GM15510 (cell line): Measurements from ENCODE around the gene HCCS.

ENCODE experiments used
- POLR2A ChIP-seq: IDR thresholded peaks from 3 replicates; pipeline ENCODE4 v1.6.1; 2011; ENCODE audit warnings: borderline replicate concordance; ENCODE audit not compliant: insufficient read length; ENCODE audit errors: extremely low read depth

HCCS gene

DNA sequence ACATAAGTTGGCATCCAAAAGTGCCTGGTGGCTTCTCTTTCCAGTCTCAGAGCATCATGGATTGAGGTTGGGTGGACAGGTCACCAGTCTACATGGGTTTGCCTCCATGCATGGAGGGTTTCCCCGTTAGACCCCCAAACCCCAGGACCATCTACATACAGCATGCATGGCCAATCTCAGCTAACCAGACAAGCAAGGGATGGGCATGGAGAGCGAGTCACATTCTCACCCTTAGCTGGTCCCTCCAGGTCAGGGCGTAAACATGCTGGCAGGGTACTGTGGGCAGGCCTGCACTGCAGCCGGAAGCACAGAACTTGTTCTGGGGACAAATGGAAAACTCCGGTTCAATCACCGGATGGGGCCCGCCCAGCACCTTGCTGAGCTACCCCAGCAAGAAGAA is 37.3 kb downstream of the HCCS start:
- no peak for TF ChIP-seq POLR2A

DNA sequence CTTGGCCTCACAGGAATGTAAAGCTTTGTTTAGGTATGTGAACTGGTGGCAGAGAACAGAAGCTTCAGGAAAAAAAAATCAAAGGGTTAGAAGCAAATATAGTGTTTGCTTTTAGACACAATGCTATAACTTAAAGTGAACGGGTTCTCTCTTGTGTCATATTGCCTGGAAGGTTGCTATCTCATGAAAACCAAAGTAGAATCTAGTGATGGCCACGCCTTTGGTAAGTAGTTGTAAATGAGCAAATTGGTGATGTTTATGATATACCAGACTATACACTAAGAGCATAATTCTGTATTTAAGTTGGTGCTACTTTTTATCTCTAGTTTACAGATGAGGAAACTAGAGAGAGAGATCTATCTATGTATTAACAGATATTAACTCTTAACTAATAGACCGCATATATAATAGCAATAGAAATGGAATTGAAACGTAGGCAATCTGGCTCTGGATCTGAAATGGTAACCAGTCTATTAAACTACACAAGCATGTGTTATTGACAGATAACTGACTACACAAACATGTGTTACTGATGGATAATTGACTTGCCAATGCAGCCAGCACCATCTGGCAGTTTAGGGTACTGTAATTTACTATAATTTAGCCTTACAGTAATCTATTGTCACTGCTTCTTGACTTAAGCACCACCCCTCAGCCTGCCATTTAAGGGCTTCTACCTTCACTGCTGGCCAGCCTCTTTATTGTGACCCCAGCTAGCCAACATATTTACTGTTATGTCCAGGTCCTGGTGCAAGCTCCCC is 40.8 kb downstream of the HCCS start:
- TF ChIP-seq POLR2A, result no peak

DNA sequence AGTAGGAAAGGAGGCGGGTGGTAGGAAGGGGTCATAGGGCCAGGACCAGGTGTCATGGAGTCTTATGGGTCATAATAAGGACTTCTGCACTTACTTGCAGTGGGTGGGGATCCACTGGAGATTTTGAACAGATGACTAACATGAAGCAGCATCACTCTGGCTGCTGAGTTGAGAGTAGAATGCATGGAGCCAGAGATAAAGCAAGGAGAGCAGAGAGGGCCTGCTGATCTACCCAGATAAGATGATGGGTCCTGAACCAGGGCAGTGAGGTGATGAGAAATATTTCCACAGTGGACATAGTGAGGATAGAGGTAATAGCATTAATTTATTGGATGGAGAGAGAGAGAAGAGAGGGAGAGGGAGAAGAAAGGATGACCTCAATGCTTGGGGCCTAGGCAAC is 48.0 kb downstream of the HCCS start:
- TF ChIP-seq POLR2A, result no peak

DNA sequence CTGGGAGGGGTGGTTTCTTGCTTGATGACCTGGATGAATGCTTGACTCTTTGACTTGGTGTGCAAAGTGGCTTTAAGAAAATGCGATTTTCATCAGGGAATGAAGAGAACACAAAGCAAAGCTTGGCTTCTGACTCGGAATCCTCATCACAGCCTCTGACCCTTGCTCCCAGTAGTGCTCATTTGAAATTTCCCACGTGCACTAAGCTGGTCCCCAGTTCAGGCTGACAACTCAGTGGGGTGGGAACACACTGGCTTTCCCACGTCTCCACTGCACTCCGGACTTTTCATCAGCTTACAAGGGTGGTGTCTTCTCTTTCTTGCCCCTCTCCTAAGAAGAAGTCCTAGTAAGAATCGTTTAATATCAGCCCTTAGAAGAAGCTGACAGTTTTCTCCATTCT is 53.3 kb downstream of the HCCS start:
- TF ChIP-seq POLR2A, result no peak

DNA sequence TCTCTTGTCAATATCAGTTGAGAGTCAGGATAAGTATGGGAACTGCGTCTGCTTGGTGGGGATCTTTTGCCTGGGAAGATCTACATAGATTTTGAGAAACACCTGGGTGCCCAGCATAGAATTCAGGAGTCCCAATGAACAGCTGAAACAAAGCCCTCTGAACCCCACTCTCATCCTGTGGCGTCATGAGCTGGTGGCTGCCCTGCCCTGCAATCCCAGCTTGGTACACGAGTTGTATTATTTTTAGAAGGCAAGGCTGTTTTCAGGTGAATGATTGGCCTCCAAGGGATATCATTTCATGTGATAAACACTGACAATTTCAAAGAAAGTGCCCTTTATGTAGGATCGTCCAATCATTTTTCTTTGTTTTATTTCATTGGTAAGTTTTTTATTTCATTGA is 60.8 kb downstream of the HCCS start:
- TF ChIP-seq POLR2A, result no peak

DNA sequence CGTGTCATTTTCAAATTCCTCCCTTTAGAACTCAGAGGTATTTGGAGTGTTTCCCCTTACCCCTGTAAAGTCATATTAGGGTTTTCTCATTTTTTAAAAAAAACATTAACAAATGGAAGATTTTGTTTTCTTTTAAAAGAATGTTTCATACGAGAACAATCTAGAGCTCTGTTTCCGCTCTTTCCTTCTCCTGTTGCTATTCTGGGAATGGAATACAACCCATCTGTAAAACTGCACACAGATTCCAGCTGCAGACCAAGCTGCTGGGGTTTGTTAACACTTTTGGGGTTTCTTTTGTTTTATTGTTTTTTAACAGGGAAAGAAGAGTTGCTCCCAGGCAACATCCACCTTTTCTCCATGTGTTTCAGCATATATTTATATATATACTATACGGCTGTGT is 61.3 kb downstream of the HCCS start:
- no peak for TF ChIP-seq POLR2A
